ENCODE data around the gene RRP1. TPM values are rescaled to one million over a fixed set of nuclear protein-coding genes. Genes with fewer than 3 reads are reported as not detected.

Gene RRP1
- total RNA-seq, 4 donors from 2014 or later = 11.0 to 20.1 (median 18.7) TPM

- no peak overlapping the region for H3K4me3 ChIP-seq (replicated peaks in 1 of 3)
- DNase-seq = no peak
- intact Hi-C loops (cut with DNase I) = no loop called here
- 76 to 84% methylated on average over 13 of the region's 13 CpGs for WGBS, 2 donors
- no peak overlapping the region for H3K27ac ChIP-seq
- H3K9me3 ChIP-seq = no peaks in the 10 kb centered on the region
- no peaks in the 10 kb centered on the region for H3K4me1 ChIP-seq
- no peaks in the 10 kb centered on the region for H3K36me3 ChIP-seq
- no peaks in the 10 kb centered on the region for H3K27me3 ChIP-seq
- TF ChIP-seq CTCF (IDR thresholded peaks at IDR 0.05) = no peak
- no peak for TF ChIP-seq POLR2A (IDR thresholded peaks at IDR 0.05)
These were observed 60.3 kb downstream of the RRP1 start for GRCh38 chr21:43849532-43850299.

- DNase-seq = no peak
- TF ChIP-seq POLR2A (IDR thresholded peaks at IDR 0.05) (no peak), CTCF (IDR thresholded peaks at IDR 0.05) (no peak)
- Histone ChIP-seq H3K27me3 (no peaks in the 10 kb centered on the region), H3K4me1 (no peaks in the 10 kb centered on the region), H3K4me3 (replicated peaks in 1 of 3) (no peak overlapping the region), H3K27ac (no peak overlapping the region), H3K36me3 (no peaks in the 10 kb centered on the region), H3K9me3 (no peaks in the 10 kb centered on the region)
- 83 to 88% methylated on average over 8 of the region's 8 CpGs for WGBS, 2 donors
- intact Hi-C loops (cut with DNase I) = no loop called here
These were observed 61.4 kb downstream of the RRP1 start for GRCh38 chr21:43850728-43851295.

GRCh38 chr21:43851593-43851992 lies 62.2 kb downstream of the RRP1 start:
- H3K4me3 ChIP-seq (replicated peaks in 1 of 3) = no peak overlapping the region
- no peaks in the 10 kb centered on the region for H3K36me3 ChIP-seq
- no peak overlapping the region for H3K27ac ChIP-seq
- no peaks in the 10 kb centered on the region for H3K27me3 ChIP-seq
- TF ChIP-seq POLR2A (IDR thresholded peaks at IDR 0.05) = no peak
- no peak for TF ChIP-seq CTCF (IDR thresholded peaks at IDR 0.05)
- 78% methylated on average over 9 to 11 of the region's 12 CpGs for WGBS, 2 donors
- DNase-seq = no peak
- H3K9me3 ChIP-seq = no peaks in the 10 kb centered on the region
- intact Hi-C loops (cut with DNase I) = no loop called here
- H3K4me1 ChIP-seq = no peaks in the 10 kb centered on the region

GRCh38 chr21:43853851-43854772 lies 64.7 kb downstream of the RRP1 start:
- Histone ChIP-seq H3K4me1 (no peaks in the 10 kb centered on the region), H3K27me3 (no peaks in the 10 kb centered on the region), H3K9me3 (no peaks in the 10 kb centered on the region), H3K27ac (no peak overlapping the region), H3K4me3 (replicated peaks in 1 of 3) (no peak overlapping the region), H3K36me3 (no peaks in the 10 kb centered on the region)
- TF ChIP-seq CTCF (IDR thresholded peaks at IDR 0.05) (no peak), POLR2A (IDR thresholded peaks at IDR 0.05) (no peak)
- no peak for DNase-seq
- 89 to 92% methylated on average over 27 to 33 of the region's 34 CpGs for WGBS, 2 donors
- intact Hi-C loops (cut with DNase I) = no loop called here

Small RNA genes within 50 kb of the gene (small RNA-seq; reads per million reads assigned to genes)
- not detected for gene AP001052.1

Other genes with a start within 250 kb of the RRP1 start
- 1 to 10 TPM in 1 of 4 donors, under 1 TPM in 3; 0.33 to 1.2 (median 0.84) TPM for gene HSF2BP, start 130.1 kb upstream of the RRP1 start, total RNA-seq
- 10 to 100 TPM; 19.7 to 22.8 (median 20.5) TPM for gene RRP1B, start 130.0 kb upstream of the RRP1 start, total RNA-seq
- 10 to 100 TPM; 70.6 to 95.5 (median 92.4) TPM for gene PDXK, start 70.4 kb upstream of the RRP1 start, total RNA-seq
- 10 to 100 TPM in 3 of 4 donors, 1 to 10 TPM in 1; 9.1 to 32.4 (median 14.5) TPM for gene CSTB, start 13.3 kb upstream of the RRP1 start, total RNA-seq
- gene AGPAT3, start 75.6 kb downstream of the RRP1 start, total RNA-seq = 10 to 100 TPM; 40.6 to 80.5 (median 65.3) TPM
- 10 to 100 TPM; 38.6 to 77.8 (median 55.3) TPM for gene TRAPPC10, start 222.7 kb downstream of the RRP1 start, total RNA-seq